A549 (cell line): ENCODE results near the gene GAL3ST1.

Experiments
- GATA3 ChIP-seq: IDR thresholded peaks from 2 replicates; pipeline ENCODE4 v1.6.1; 2012; ENCODE audit warnings: borderline replicate concordance
- JUNB ChIP-seq: fragments of >200 bp; sonication (Bioruptor Twin); formaldehyde crosslinking; IDR thresholded peaks from 2 replicates; pipeline ENCODE4 v1.6.1; 2016
- PHF8 ChIP-seq: fragments of 200-600 bp; sonication (generic); IDR thresholded peaks from 2 replicates; pipeline ENCODE4 v1.6.1; 2016; ENCODE audit warnings: low read depth, mild to moderate bottlenecking, antibody characterized with exemption, moderate library complexity, borderline replicate concordance
- POLR2A ChIP-seq: IDR thresholded peaks from 2 replicates; pipeline ENCODE4 v1.6.1; 2012; ENCODE audit warnings: mild to moderate bottlenecking, low read length
- TF ChIP-seq, protein P1 (sequence below): fragments of 250-450 bp; sonication (Bioruptor Pico); IDR thresholded peaks from 2 replicates; pipeline ENCODE4 v1.5.0; 2021; ENCODE audit warnings: mild to moderate bottlenecking, moderate library complexity, borderline replicate concordance
- TF ChIP-seq, protein P2 (sequence below): fragments of >200 bp; sonication (Bioruptor Twin); formaldehyde crosslinking; IDR thresholded peaks from 3 replicates; pipeline ENCODE4 v1.5.1; 2016

DNA sequence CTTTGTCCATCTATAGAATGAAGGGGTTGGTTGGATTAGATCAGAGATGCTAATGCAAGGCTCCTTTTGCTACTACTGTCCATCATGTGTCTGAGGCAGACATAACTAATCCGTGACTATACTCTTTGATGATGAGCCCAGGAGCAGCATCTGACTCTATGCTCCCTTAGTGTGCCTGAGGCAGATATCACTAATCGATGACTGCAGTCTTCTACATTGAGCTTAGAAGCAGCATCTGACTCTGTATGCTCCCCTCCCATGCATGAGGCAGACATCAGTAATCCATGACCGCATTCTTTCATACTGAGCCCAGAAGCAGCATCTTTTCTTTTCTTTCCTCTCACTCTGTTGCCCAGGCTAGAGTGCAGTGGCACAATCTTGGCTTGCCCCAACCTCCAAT lies 36.7 kb upstream of the GAL3ST1 start:
- TF ChIP-seq, protein P1, sequence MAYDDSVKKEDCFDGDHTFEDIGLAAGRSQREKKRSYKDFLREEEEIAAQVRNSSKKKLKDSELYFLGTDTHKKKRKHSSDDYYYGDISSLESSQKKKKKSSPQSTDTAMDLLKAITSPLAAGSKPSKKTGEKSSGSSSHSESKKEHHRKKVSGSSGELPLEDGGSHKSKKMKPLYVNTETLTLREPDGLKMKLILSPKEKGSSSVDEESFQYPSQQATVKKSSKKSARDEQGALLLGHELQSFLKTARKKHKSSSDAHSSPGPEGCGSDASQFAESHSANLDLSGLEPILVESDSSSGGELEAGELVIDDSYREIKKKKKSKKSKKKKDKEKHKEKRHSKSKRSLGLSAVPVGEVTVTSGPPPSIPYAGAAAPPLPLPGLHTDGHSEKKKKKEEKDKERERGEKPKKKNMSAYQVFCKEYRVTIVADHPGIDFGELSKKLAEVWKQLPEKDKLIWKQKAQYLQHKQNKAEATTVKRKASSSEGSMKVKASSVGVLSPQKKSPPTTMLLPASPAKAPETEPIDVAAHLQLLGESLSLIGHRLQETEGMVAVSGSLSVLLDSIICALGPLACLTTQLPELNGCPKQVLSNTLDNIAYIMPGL (CRISPR knock-in tag), result no peak
- TF ChIP-seq PHF8, result no peak
- no peak for TF ChIP-seq JUNB
- TF ChIP-seq POLR2A, result no peak
- TF ChIP-seq, protein P2, sequence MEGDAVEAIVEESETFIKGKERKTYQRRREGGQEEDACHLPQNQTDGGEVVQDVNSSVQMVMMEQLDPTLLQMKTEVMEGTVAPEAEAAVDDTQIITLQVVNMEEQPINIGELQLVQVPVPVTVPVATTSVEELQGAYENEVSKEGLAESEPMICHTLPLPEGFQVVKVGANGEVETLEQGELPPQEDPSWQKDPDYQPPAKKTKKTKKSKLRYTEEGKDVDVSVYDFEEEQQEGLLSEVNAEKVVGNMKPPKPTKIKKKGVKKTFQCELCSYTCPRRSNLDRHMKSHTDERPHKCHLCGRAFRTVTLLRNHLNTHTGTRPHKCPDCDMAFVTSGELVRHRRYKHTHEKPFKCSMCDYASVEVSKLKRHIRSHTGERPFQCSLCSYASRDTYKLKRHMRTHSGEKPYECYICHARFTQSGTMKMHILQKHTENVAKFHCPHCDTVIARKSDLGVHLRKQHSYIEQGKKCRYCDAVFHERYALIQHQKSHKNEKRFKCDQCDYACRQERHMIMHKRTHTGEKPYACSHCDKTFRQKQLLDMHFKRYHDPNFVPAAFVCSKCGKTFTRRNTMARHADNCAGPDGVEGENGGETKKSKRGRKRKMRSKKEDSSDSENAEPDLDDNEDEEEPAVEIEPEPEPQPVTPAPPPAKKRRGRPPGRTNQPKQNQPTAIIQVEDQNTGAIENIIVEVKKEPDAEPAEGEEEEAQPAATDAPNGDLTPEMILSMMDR, result no peak
- TF ChIP-seq GATA3, result no peak
